Adrenal gland (tissue), 12 donors: ENCODE measurements around the gene PPP1R12C. TPM values are rescaled to one million over a fixed set of nuclear protein-coding genes. Genes with fewer than 3 reads are reported as not detected.

ENCODE experiments used
- DNase-seq, 7 donors: peaks; one replicate each; pipeline ENCODE4 v3.0.0-alpha.2; 2019 to 2020
- H3K27ac ChIP-seq, 5 donors: fragments of 200-600 bp; sonication (generic) in 4 of 5; 1 replicate in 3 of 5; 2 replicates in 2 of 5; pipeline versions ENCODE4 v1.5.1 to v1.8.0; 2016 to 2020; ENCODE audit warnings: mild to moderate bottlenecking in 1 of 5
- H3K27me3 ChIP-seq: fragments of 200-600 bp; 2 replicates; pipeline ENCODE4 v1.8.0; 2021
- H3K36me3 ChIP-seq, 2 donors: fragments of 200-600 bp; replicated peaks in 1 of 2; 1 replicate in 1 of 2; 2 replicates in 1 of 2; pipeline versions ENCODE4 v1.5.1 to v1.8.0; 2018 to 2022
- H3K4me1 ChIP-seq, 2 donors: fragments of 200-600 bp; replicated peaks in 1 of 2; 1 replicate in 1 of 2; 2 replicates in 1 of 2; pipeline versions ENCODE4 v1.5.1 to v1.8.0; 2018 to 2021
- H3K4me3 ChIP-seq, 4 donors: fragments of 200-600 bp; sonication (generic) in 3 of 4; one replicate each; pipeline ENCODE4 v1.5.1; 2016 to 2018
- H3K9me3 ChIP-seq, 3 donors: fragments of 200-600 bp; sonication (generic) in 1 of 3; replicated peaks in 1 of 3; 1 replicate in 2 of 3; 2 replicates in 1 of 3; pipeline versions ENCODE4 v1.5.1 to v1.8.0; 2016 to 2021
- POLR2A ChIP-seq, 2 donors: fragments of 450-650 bp; IDR thresholded peaks; one replicate each; pipeline ENCODE4 v1.6.1; 2017; ENCODE audit warnings: antibody characterized with exemption in 2 of 2, mild to moderate bottlenecking in 2 of 2, moderate library complexity in 1 of 2
- WGBS, 4 donors: extraction: QIAGEN DNeasy Blood & Tissue Kit in 2 of 4; methylation state at CpG; one replicate each; pipeline versions ENCODE4 v1.1.5 to v1.1.7; 2013 to 2017; 5-methylcytosine and 5-hydroxymethylcytosine counted together
- intact Hi-C, 2 donors: fragments of 100-400 bp; cut with DNase I; formaldehyde crosslinking; loops; one replicate each; pipeline versions ENCODE4 v1.14.1 to v1.15.0; 2022 to 2023
- polyA plus RNA-seq, 3 donors: library from polyadenylated mRNA; stranded (reverse); fragments of 200-250 nt in 2 of 3; fragments of 350-450 nt in 1 of 3; fragmentation: Illumina TruSeq in 1 of 3; extraction: RNeasy Lipid Tissue Mini Kit (QIAGEN cat#74804) in 1 of 3; gene quantifications; one replicate each; pipeline ENCODE4 v1.2.3, GENCODE V29; 2013 to 2014
- total RNA-seq, 9 donors: library from RNA; depleted of rRNA in 4 of 9; stranded (reverse); fragments of >200 nt in 4 of 9; fragments of 120-200 nt in 1 of 9; fragmentation: NEBNext Ultra II Directional in 1 of 9; extraction: Animal tissue kit (Norgen Biotek cat#: 25700) in 1 of 9; gene quantifications; one replicate each; pipeline versions ENCODE4 v1.1.0 to v1.2.4, GENCODE V29; 2013 to 2023
- TF ChIP-seq, protein P1 (sequence below), 6 experiments: fragments of 450-650 bp in 4 of 6; fragments of 200-600 bp in 2 of 6; sonication (generic) in 1 of 6; IDR thresholded peaks; 1 replicate in 5 of 6; 2 replicates in 1 of 6; pipeline versions ENCODE4 v1.5.1 to v1.8.0; 2016 to 2021; ENCODE audit warnings: antibody characterized with exemption in 6 of 6, mild to moderate bottlenecking in 2 of 6, moderate library complexity in 1 of 6
- donor health status: healthy with polysubstance abuse.
- donor health status: Bipolar disorder and iron deficiency.
- donor health status: DM: yes; HTN: yes; CAD: no.
- donor health status: DM: no; HTN: no; CAD: no.
- donor health status: DM: no; HTN: no; CAD: no.
- donor health status: DM: yes; HTN: yes; CAD: no.

Gene PPP1R12C
- total and polyA plus RNA-seq, 12 donors: 22.1 to 251 (median 76.2) TPM

GRCh38 chr19:55071129-55071502 is 46.3 kb downstream of the PPP1R12C start:
- H3K36me3 ChIP-seq: no peaks in the 10 kb centered on the region
- TF ChIP-seq, protein P1, sequence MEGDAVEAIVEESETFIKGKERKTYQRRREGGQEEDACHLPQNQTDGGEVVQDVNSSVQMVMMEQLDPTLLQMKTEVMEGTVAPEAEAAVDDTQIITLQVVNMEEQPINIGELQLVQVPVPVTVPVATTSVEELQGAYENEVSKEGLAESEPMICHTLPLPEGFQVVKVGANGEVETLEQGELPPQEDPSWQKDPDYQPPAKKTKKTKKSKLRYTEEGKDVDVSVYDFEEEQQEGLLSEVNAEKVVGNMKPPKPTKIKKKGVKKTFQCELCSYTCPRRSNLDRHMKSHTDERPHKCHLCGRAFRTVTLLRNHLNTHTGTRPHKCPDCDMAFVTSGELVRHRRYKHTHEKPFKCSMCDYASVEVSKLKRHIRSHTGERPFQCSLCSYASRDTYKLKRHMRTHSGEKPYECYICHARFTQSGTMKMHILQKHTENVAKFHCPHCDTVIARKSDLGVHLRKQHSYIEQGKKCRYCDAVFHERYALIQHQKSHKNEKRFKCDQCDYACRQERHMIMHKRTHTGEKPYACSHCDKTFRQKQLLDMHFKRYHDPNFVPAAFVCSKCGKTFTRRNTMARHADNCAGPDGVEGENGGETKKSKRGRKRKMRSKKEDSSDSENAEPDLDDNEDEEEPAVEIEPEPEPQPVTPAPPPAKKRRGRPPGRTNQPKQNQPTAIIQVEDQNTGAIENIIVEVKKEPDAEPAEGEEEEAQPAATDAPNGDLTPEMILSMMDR (IDR thresholded peaks at IDR 0.05): no peak
- TF ChIP-seq POLR2A (IDR thresholded peaks at IDR 0.05): no peak
- peak in 2 of 7 donors; percentile 36 to 51 for DNase-seq
- no peak overlapping the region for H3K4me3 ChIP-seq
- 13 to 55% (median 37%) methylated on average over 4 to 8 of the region's 8 CpGs for WGBS, 4 donors
- no peaks in the 10 kb centered on the region for H3K4me1 ChIP-seq
- intact Hi-C loops: no loop called here
- H3K27ac ChIP-seq: no peak overlapping the region
- peaks cover 17% of the 10 kb centered on the region for H3K27me3 ChIP-seq
- H3K9me3 ChIP-seq: no peaks in the 10 kb centered on the region

GRCh38 chr19:55070466-55071128 is 46.8 kb downstream of the PPP1R12C start:
- 70 to 81% (median 73%) methylated on average over 9 to 10 of the region's 10 CpGs for WGBS, 4 donors
- H3K4me1 ChIP-seq: no peaks in the 10 kb centered on the region
- intact Hi-C loops: no loop called here
- peaks cover 17% of the 10 kb centered on the region for H3K27me3 ChIP-seq
- H3K9me3 ChIP-seq: no peaks in the 10 kb centered on the region
- TF ChIP-seq, protein P1 (IDR thresholded peaks at IDR 0.05): no peak
- TF ChIP-seq POLR2A (IDR thresholded peaks at IDR 0.05): no peak
- no peak for DNase-seq
- H3K27ac ChIP-seq: no peak overlapping the region
- no peaks in the 10 kb centered on the region for H3K36me3 ChIP-seq
- H3K4me3 ChIP-seq: no peak overlapping the region

- TF ChIP-seq POLR2A (IDR thresholded peaks at IDR 0.05): no peak
- TF ChIP-seq, protein P1 (IDR thresholded peaks at IDR 0.05): no peak
- no peak for DNase-seq
- intact Hi-C loops: no loop called here
- Histone ChIP-seq H3K36me3 (no peaks in the 10 kb centered on the region), H3K27ac (no peak overlapping the region), H3K27me3 (peaks cover 17% of the 10 kb centered on the region), H3K4me1 (no peaks in the 10 kb centered on the region), H3K9me3 (no peaks in the 10 kb centered on the region), H3K4me3 (no peak overlapping the region)
- 92 to 100% (median 94%) methylated on average over 2 of the region's 2 CpGs for WGBS, 4 donors
Measured at GRCh38 chr19:55069865-55070197, 47.6 kb downstream of the PPP1R12C start.

DNA sequence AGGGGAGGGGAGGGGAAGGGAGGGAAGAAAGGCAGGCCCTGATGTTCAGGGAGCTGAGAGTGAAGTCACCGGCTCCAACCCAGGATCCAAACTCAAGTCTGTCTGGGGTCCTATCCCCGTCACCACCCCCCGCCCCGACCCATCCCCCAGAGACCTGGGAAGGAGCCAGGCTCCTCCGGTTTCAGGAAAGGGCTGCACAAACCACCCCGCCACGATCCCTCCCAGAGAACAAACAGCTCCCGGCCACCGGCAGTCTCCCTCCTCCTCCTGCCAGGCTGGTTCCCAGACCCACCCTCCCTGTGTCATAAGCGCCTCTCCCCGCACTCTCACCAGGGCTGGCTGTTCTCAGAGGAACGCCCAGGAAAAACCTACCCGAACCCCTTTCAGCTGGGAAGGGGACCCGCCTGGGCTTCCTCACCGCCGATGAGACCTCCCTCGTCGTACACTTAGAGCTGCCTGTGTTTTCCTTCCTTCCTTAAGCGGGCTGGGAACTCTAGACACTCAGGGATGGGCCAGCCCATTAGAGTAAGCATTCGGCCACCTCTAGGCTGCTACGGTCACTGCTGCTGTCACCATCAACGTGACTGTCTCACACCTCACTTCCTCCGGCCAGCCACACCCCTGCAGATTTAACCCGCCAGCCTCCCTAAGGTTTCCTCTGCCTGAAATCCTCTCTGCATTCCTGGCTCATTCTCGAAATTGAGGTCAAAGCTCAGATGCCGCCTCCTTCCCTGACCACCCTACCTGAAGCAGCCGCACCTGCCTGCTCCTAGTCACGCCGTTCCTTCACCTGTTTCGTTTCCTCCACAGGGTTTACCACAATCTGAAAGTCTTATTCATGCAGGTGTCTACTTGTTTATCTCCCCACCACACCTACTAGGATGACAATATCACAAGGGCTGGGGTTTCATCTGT is 48.2 kb downstream of the PPP1R12C start:
- intact Hi-C loops: no loop called here
- Histone ChIP-seq H3K4me1 (no peaks in the 10 kb centered on the region), H3K9me3 (no peaks in the 10 kb centered on the region), H3K27ac (no peak overlapping the region), H3K36me3 (no peaks in the 10 kb centered on the region), H3K27me3 (peaks cover 17% of the 10 kb centered on the region), H3K4me3 (no peak overlapping the region)
- no peak for TF ChIP-seq POLR2A (IDR thresholded peaks at IDR 0.05)
- TF ChIP-seq, protein P1 (IDR thresholded peaks at IDR 0.05): no peak
- 5 to 9% (median 7%) methylated on average over 18 to 30 of the region's 30 CpGs for WGBS, 4 donors
- no peak for DNase-seq
